Keratinocyte (primary cell): ENCODE data around the gene NELL2. TPM values are rescaled to one million over a fixed set of nuclear protein-coding genes. Genes with fewer than 3 reads are reported as not detected.
"Not testable (repeated sequence)": the region's sequence is repeated elsewhere in the genome, so short reads cannot be mapped to it uniquely, and the experiment has no call there.

ENCODE experiments used
- DNase-seq: peaks from one replicate; pipeline ENCODE4 v3.0.0-alpha.2; 2011; ENCODE audit warnings: low read depth, missing footprints, low spot score
- FAIRE-seq: peaks from 2 replicates; lab custom pipeline; 2011; peaks lifted over from hg19 to GRCh38; lab: Jason Lieb, UNC
- H2AFZ ChIP-seq: 2 replicates; pipeline ENCODE4 v1.6.0; 2012; ENCODE audit warnings: low read length, control low read depth, inconsistent platforms; ENCODE audit not compliant: control insufficient read depth
- H3K27ac ChIP-seq: 2 replicates; pipeline ENCODE4 v1.5.1; 2011; ENCODE audit warnings: low read length; ENCODE audit not compliant: control insufficient read depth, insufficient read depth
- H3K27me3 ChIP-seq: 3 replicates; pipeline ENCODE4 v1.6.0; 2011; ENCODE audit warnings: low read length; ENCODE audit not compliant: control insufficient read depth, insufficient read depth; ENCODE audit errors: extremely low read depth
- H3K36me3 ChIP-seq, 2 experiments: 2 replicates in 1 of 2; 3 replicates in 1 of 2; pipeline ENCODE4 v1.5.1; 2011; ENCODE audit warnings: low read length in 2 of 2, mild to moderate bottlenecking in 1 of 2; ENCODE audit not compliant: control insufficient read depth in 2 of 2, insufficient read depth in 2 of 2; ENCODE audit errors: extremely low read depth in 1 of 2
- H3K4me1 ChIP-seq: 3 replicates; pipeline ENCODE4 v1.5.1; 2011; ENCODE audit warnings: low read length; ENCODE audit not compliant: control insufficient read depth, insufficient read depth; ENCODE audit errors: extremely low read depth
- H3K4me2 ChIP-seq: 3 replicates; pipeline ENCODE4 v1.6.0; 2011; ENCODE audit warnings: low read depth, low read length; ENCODE audit not compliant: control insufficient read depth, insufficient read depth; ENCODE audit errors: extremely low read depth
- H3K4me3 ChIP-seq, 3 experiments: fragments of 200-600 bp in 1 of 3; sonication (generic) in 1 of 3; 2 replicates in 2 of 3; 3 replicates in 1 of 3; pipeline ENCODE4 v1.5.1; 2011 to 2016; ENCODE audit warnings: low read length in 3 of 3, mild to moderate bottlenecking in 3 of 3, control low read depth in 2 of 3, inconsistent platforms in 1 of 3, low read depth in 1 of 3, mixed read lengths in 1 of 3, mixed run types in 1 of 3, moderate library complexity in 1 of 3; ENCODE audit not compliant: control insufficient read depth in 2 of 3, insufficient read depth in 2 of 3; ENCODE audit errors: extremely low read depth in 1 of 3
- H3K79me2 ChIP-seq: 2 replicates; pipeline ENCODE4 v1.6.0; 2012; ENCODE audit warnings: low read length; ENCODE audit not compliant: control insufficient read depth, insufficient read depth
- H3K9ac ChIP-seq: 3 replicates; pipeline ENCODE4 v1.6.0; 2011; ENCODE audit warnings: low read length; ENCODE audit not compliant: control insufficient read depth, insufficient read depth; ENCODE audit errors: extremely low read depth
- H3K9me1 ChIP-seq: 3 replicates; pipeline ENCODE4 v1.6.0; 2011; ENCODE audit warnings: low read length; ENCODE audit not compliant: control insufficient read depth, insufficient read depth; ENCODE audit errors: extremely low read depth
- H3K9me3 ChIP-seq: 2 replicates; pipeline ENCODE4 v1.5.1; 2012; ENCODE audit warnings: low read depth, low read length; ENCODE audit not compliant: control insufficient read depth
- H4K20me1 ChIP-seq: 3 replicates; pipeline ENCODE4 v1.6.0; 2011; ENCODE audit warnings: low read length; ENCODE audit not compliant: control insufficient read depth, insufficient read depth; ENCODE audit errors: extremely low read depth
- CTCF ChIP-seq, 3 experiments: IDR thresholded peaks in 1 of 3; conservative IDR thresholded peaks in 1 of 3; optimal IDR thresholded peaks in 1 of 3; 2 replicates in 2 of 3; 3 replicates in 1 of 3; pipeline versions ENCODE3 to v1.5.1; 2011; ENCODE audit warnings: low read length in 3 of 3, mild to moderate bottlenecking in 3 of 3, moderate library complexity in 2 of 3, control low read depth in 1 of 3, inconsistent platforms in 1 of 3; ENCODE audit not compliant: insufficient read depth in 2 of 3; ENCODE audit errors: extremely low read depth in 1 of 3
- EZH2 ChIP-seq: IDR thresholded peaks from one replicate; pipeline ENCODE4 v1.6.1; 2012; ENCODE audit warnings: inconsistent platforms, mild to moderate bottlenecking, low read length, moderate library complexity
- dilution Hi-C: fragments of 300-500 bp; cut with MboI; formaldehyde crosslinking; loops from one replicate; pipeline ENCODE4 v1.7.0; 2020; ENCODE audit warnings: low sequenced_read_pairs; ENCODE audit not compliant: extremely low pct_ligation_motif_present
- polyA plus RNA-seq, 5 experiments: library from polyadenylated mRNA; depleted of rRNA in 3 of 5; stranded (reverse) in 3 of 5; stranded (forward) in 1 of 5; unstranded in 1 of 5; fragments of >200 nt; gene quantifications; 1 replicate in 1 of 5; 2 replicates in 3 of 5; 3 replicates in 1 of 5; pipeline versions ENCODE4 v1.2.1 to v1.2.3, GENCODE V29; 2011 to 2012; ENCODE audit warnings: missing spikeins in 2 of 5, low read depth in 1 of 5, low replicate concordance in 1 of 5

Gene NELL2
- polyA plus RNA-seq, 1 donor (not counting 4 experiments of a cell fraction or from before 2014, with no cell fraction given), result 0.58 TPM

- H3K9me3 ChIP-seq, result no peaks in the 10 kb centered on the region
- H3K9ac ChIP-seq, result no peak overlapping the region
- no peak overlapping the region for H3K27ac ChIP-seq
- H3K4me3 ChIP-seq, result no peak overlapping the region
- H3K4me2 ChIP-seq, result no peak overlapping the region
- dilution Hi-C loops, result no loop called here
- H3K9me1 ChIP-seq, result no peaks in the 10 kb centered on the region
- FAIRE-seq (no peak), DNase-seq (no peak)
- no peaks in the 10 kb centered on the region for H3K4me1 ChIP-seq
- H3K79me2 ChIP-seq, result no peaks in the 10 kb centered on the region
- no peak overlapping the region for H2AFZ ChIP-seq
- no peaks in the 10 kb centered on the region for H4K20me1 ChIP-seq
- TF ChIP-seq CTCF (optimal IDR thresholded peaks at IDR 0.05 in 1 of 3, IDR thresholded peaks at IDR 0.05 in 1 of 3, conservative IDR thresholded peaks at IDR 0.05 in 1 of 3; ENCODE audit: extremely low read depth in 1 of 3, insufficient read depth in 2 of 3, low read length in 3 of 3), result no peak
- TF ChIP-seq EZH2, result no peak
- no peaks in the 10 kb centered on the region for H3K27me3 ChIP-seq
- H3K36me3 ChIP-seq, result no peaks in the 10 kb centered on the region
These were observed 127.1 kb downstream of the NELL2 start for GRCh38 chr12:44748950-44749468.

GRCh38 chr12:44741292-44741980, 134.7 kb downstream of the NELL2 start:
- dilution Hi-C loops, H3K9me3 ChIP-seq, H3K27ac ChIP-seq: not testable (repeated sequence)

More at GRCh38 chr12:44741292-44741980, 134.7 kb downstream of the NELL2 start:
- not testable (repeated sequence) for H3K36me3 ChIP-seq, H3K79me2 ChIP-seq, H3K4me2 ChIP-seq, H3K9ac ChIP-seq, H3K4me1 ChIP-seq, H4K20me1 ChIP-seq, H3K9me1 ChIP-seq, H3K4me3 ChIP-seq, DNase-seq, FAIRE-seq, H3K27me3 ChIP-seq, H2AFZ ChIP-seq
